WTC11 (cell line): Measurements from ENCODE around the gene PPM1K.

Experiments used
- ATF2 ChIP-seq: sonication (generic); formaldehyde crosslinking; IDR thresholded peaks from 2 replicates; pipeline ENCODE4 v1.8.1; 2022; ENCODE audit warnings: low read depth, missing genetic modification reagents, borderline replicate concordance
- CTCF ChIP-seq: fragments of 200-600 bp; IDR thresholded peaks from 2 replicates; pipeline ENCODE4 v1.8.0; 2022; ENCODE audit warnings: antibody characterized with exemption
- EMX1 ChIP-seq: fragments of 250-450 bp; sonication (Bioruptor Pico); IDR thresholded peaks from 2 replicates; pipeline ENCODE4 v1.8.0; 2021; ENCODE audit warnings: mild to moderate bottlenecking
- FOXP4 ChIP-seq: sonication (generic); formaldehyde crosslinking; IDR thresholded peaks from 2 replicates; pipeline ENCODE4 v1.8.0; 2022; ENCODE audit warnings: mild to moderate bottlenecking, missing genetic modification reagents
- IRF2 ChIP-seq: sonication (generic); formaldehyde crosslinking; IDR thresholded peaks from 2 replicates; pipeline ENCODE4 v1.8.0; 2022; ENCODE audit warnings: low read depth, missing genetic modification reagents, borderline replicate concordance
- MAX ChIP-seq: sonication (generic); formaldehyde crosslinking; IDR thresholded peaks from 2 replicates; pipeline ENCODE4 v1.8.0; 2022; ENCODE audit warnings: mild to moderate bottlenecking, missing genetic modification reagents
- NFYB ChIP-seq: sonication (generic); formaldehyde crosslinking; conservative IDR thresholded peaks from 2 replicates; pipeline ENCODE4 v1.8.0; 2022; ENCODE audit warnings: low read depth, missing genetic modification reagents
- PREB ChIP-seq: sonication (generic); formaldehyde crosslinking; IDR thresholded peaks from 2 replicates; pipeline ENCODE4 v1.8.1; 2022; ENCODE audit warnings: mild to moderate bottlenecking, missing genetic modification reagents, moderate library complexity, borderline replicate concordance
- SP1 ChIP-seq: sonication (generic); formaldehyde crosslinking; conservative IDR thresholded peaks from 2 replicates; pipeline ENCODE4 v1.8.1; 2022; ENCODE audit warnings: missing genetic modification reagents
- ZNF263 ChIP-seq: sonication (generic); formaldehyde crosslinking; IDR thresholded peaks from 2 replicates; pipeline ENCODE4 v1.8.1; 2022; ENCODE audit warnings: low read depth, mild to moderate bottlenecking, moderate library complexity, missing genetic modification reagents

GRCh38 chr4:88226143-88226542 lies 58.2 kb downstream of the PPM1K start:
- TF ChIP-seq IRF2 (CRISPR knock-in tag) (no peak), FOXP4 (CRISPR knock-in tag) (no peak), CTCF (no peak), MAX (CRISPR knock-in tag) (no peak), ZNF263 (CRISPR knock-in tag) (no peak), NFYB (CRISPR knock-in tag) (no peak), SP1 (CRISPR knock-in tag) (no peak), EMX1 (CRISPR knock-in tag) (no peak), ATF2 (CRISPR knock-in tag) (no peak), PREB (CRISPR knock-in tag) (no peak)
